ENCODE results near the gene CARNS1.
A peak's percentile ranks its signal among the peaks of the same experiment; 100 is the strongest.
"Not testable (repeated sequence)": the region's sequence is repeated elsewhere in the genome, so short reads cannot be mapped to it uniquely, and the experiment has no call there.

The CARNS1 gene

GRCh38 chr11:67458266-67458665 is 42.8 kb downstream of the CARNS1 start:
- H3K4me1 ChIP-seq (ENCODE audit: insufficient read depth, low read length): no peaks in the 10 kb centered on the region
- H3K9ac ChIP-seq (ENCODE audit: low read depth, low read length): no peak overlapping the region
- H3K36me3 ChIP-seq (ENCODE audit: insufficient read depth, low read depth, low read length): no peaks in the 10 kb centered on the region
- H3K27me3 ChIP-seq (ENCODE audit: insufficient read depth, low read length): no peaks in the 10 kb centered on the region; the same call in 1 of the 2 replicates
- no peak overlapping the region for H3K4me3 ChIP-seq (ENCODE audit: low read length)
- H3K27ac ChIP-seq (ENCODE audit: low read length): no peak overlapping the region
- H3K9me3 ChIP-seq (ENCODE audit: insufficient read depth, low read depth, low read length): no peaks in the 10 kb centered on the region

- H3K4me1 ChIP-seq (ENCODE audit: insufficient read depth, low read length): peaks cover 8% of the 10 kb centered on the region
- H3K36me3 ChIP-seq (ENCODE audit: insufficient read depth, low read depth, low read length): no peaks in the 10 kb centered on the region
- H3K9ac ChIP-seq (ENCODE audit: low read depth, low read length): no peak overlapping the region
- H3K27ac ChIP-seq (ENCODE audit: low read length): no peak overlapping the region
- no peaks in the 10 kb centered on the region for H3K9me3 ChIP-seq (ENCODE audit: insufficient read depth, low read depth, low read length)
- no peaks in the 10 kb centered on the region; the same call in 1 of the 2 replicates for H3K27me3 ChIP-seq (ENCODE audit: insufficient read depth, low read length)
- H3K4me3 ChIP-seq (ENCODE audit: low read length): no peak overlapping the region
Measured at GRCh38 chr11:67463186-67463585, 47.7 kb downstream of the CARNS1 start.

DNA sequence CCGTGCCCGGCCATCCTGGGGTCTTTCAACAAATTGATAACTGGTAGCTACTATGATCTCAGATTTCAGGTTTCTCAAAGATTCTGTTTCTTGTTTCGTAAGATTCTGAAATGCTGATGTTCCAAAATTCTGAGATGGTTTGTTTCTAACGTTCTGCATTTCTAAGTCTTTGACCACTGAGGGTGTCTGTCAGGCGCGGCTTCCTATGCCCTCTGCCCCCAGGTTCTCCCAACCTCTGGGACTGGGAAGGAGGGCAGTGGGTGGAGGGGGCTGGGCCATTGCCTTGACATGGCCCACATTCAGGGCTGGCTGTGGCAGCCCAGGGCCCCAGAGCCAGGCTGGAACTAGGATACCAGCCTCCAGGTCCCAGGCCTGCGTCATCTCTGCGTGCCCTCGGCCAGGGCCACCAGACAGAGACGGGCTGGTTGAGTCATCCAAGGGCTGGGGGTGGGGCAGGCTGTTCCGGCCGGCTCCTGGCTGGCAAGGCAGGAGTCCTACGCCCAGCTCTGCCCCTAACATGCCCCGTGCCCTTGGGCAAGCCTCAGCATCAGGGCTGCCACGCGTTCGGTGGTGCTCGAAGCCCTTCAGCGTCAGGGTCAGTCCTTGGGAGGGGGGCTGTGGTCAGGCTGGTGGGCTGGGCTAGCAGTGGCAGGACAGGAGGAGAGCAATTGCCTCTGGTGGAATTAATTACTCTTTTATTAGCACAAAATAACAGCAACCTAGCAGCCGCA is 48.4 kb downstream of the CARNS1 start:
- Histone ChIP-seq H3K4me1 (ENCODE audit: insufficient read depth, low read length) (peaks cover 11% of the 10 kb centered on the region), H3K36me3 (ENCODE audit: insufficient read depth, low read depth, low read length) (no peaks in the 10 kb centered on the region), H3K27me3 (ENCODE audit: insufficient read depth, low read length) (no peaks in the 10 kb centered on the region; the same call in 1 of the 2 replicates), H3K9ac (ENCODE audit: low read depth, low read length) (peak overlapping the region; percentile 66; the same call in 1 of the 2 replicates), H3K9me3 (ENCODE audit: insufficient read depth, low read depth, low read length) (no peaks in the 10 kb centered on the region), H3K4me3 (ENCODE audit: low read length) (peak overlapping the region; percentile 95; the same call in 1 of the 2 replicates), H3K27ac (ENCODE audit: low read length) (no peak overlapping the region)

GRCh38 chr11:67464411-67465188 is 49.1 kb downstream of the CARNS1 start:
- Histone ChIP-seq H3K27ac (ENCODE audit: low read length) (peak overlapping the region; percentile 94), H3K27me3 (ENCODE audit: insufficient read depth, low read length) (no peaks in the 10 kb centered on the region; the same call in 1 of the 2 replicates), H3K4me1 (ENCODE audit: insufficient read depth, low read length) (peaks cover 11% of the 10 kb centered on the region), H3K9me3 (ENCODE audit: insufficient read depth, low read depth, low read length) (no peaks in the 10 kb centered on the region), H3K36me3 (ENCODE audit: insufficient read depth, low read depth, low read length) (no peaks in the 10 kb centered on the region), H3K4me3 (ENCODE audit: low read length) (peak overlapping the region; percentile 95), H3K9ac (ENCODE audit: low read depth, low read length) (peak overlapping the region; percentile 96)

GRCh38 chr11:67465189-67465510 is 49.7 kb downstream of the CARNS1 start:
- no peaks in the 10 kb centered on the region for H3K36me3 ChIP-seq (ENCODE audit: insufficient read depth, low read depth, low read length)
- H3K4me1 ChIP-seq (ENCODE audit: insufficient read depth, low read length): peaks cover 11% of the 10 kb centered on the region
- peak overlapping the region; percentile 95 for H3K4me3 ChIP-seq (ENCODE audit: low read length)
- H3K27me3 ChIP-seq (ENCODE audit: insufficient read depth, low read length): no peaks in the 10 kb centered on the region; the same call in 1 of the 2 replicates
- no peaks in the 10 kb centered on the region for H3K9me3 ChIP-seq (ENCODE audit: insufficient read depth, low read depth, low read length)
- H3K9ac ChIP-seq (ENCODE audit: low read depth, low read length): peak overlapping the region; percentile 96; the same call in 1 of the 2 replicates
- H3K27ac ChIP-seq (ENCODE audit: low read length): peak overlapping the region; percentile 94

- not testable (repeated sequence) for H3K27me3 ChIP-seq (ENCODE audit: insufficient read depth, low read length); H3K9me3 ChIP-seq (ENCODE audit: insufficient read depth, low read depth, low read length); H3K36me3 ChIP-seq (ENCODE audit: insufficient read depth, low read depth, low read length)
- H3K9ac ChIP-seq (ENCODE audit: low read depth, low read length): peak overlapping the region; percentile 96; the same call in 1 of the 2 replicates
- H3K4me1 ChIP-seq (ENCODE audit: insufficient read depth, low read length): peaks cover 11% of the 10 kb centered on the region
- peak overlapping the region; percentile 95 for H3K4me3 ChIP-seq (ENCODE audit: low read length)
- peak overlapping the region; percentile 94 for H3K27ac ChIP-seq (ENCODE audit: low read length)
Measured at GRCh38 chr11:67465530-67465929, 50.1 kb downstream of the CARNS1 start.

- Histone ChIP-seq H3K9ac (ENCODE audit: low read depth, low read length) (no peak overlapping the region), H3K27me3 (ENCODE audit: insufficient read depth, low read length) (no peaks in the 10 kb centered on the region; the same call in 1 of the 2 replicates), H3K36me3 (ENCODE audit: insufficient read depth, low read depth, low read length) (no peaks in the 10 kb centered on the region), H3K27ac (ENCODE audit: low read length) (no peak overlapping the region), H3K9me3 (ENCODE audit: insufficient read depth, low read depth, low read length) (no peaks in the 10 kb centered on the region), H3K4me3 (ENCODE audit: low read length) (no peak overlapping the region), H3K4me1 (ENCODE audit: insufficient read depth, low read length) (peaks cover 11% of the 10 kb centered on the region)
Measured at GRCh38 chr11:67466367-67466766, 50.9 kb downstream of the CARNS1 start.

DNA sequence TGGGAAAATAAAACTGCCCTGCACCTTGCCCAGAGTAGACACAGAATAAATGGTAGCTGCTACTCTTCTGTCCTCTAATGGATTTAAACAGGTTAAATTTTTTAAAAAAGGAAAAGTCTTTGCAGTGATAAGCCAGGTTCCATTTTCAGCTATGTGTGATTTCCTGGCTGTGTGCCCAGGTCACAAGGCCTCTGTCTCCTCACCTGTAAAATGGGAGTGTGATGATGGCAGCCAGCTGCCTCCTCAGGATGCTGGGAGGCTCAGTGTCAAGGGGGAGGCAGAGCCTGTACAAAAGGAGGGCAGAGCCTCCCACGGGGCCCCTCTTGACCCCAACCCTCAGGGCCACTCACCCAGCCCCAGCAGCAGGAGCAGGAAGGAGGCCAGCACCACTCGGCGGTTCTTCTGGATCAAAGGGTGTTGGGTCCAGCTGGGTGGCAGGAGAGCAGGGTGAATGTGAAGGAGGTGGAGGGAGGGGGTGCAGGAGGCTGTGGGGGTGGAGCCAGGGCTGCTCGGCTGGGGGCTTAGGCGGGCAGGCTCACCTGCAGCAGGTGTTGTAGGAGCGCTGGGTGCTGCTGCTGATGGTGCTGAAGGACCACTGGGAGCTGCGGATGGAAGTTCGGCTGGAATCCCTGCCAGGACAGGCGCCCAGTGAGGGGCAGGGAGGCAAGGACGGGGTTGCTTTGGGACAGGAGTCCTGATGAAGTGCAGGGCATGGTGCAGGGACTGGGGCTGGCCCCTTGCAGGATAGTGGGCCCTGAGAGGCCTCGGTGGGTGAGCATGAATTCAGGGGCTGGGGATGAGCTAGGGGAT is 51.7 kb downstream of the CARNS1 start:
- H3K27me3 ChIP-seq (ENCODE audit: insufficient read depth, low read length): no peaks in the 10 kb centered on the region; the same call in 1 of the 2 replicates
- H3K4me3 ChIP-seq (ENCODE audit: low read length): no peak overlapping the region
- no peaks in the 10 kb centered on the region for H3K9me3 ChIP-seq (ENCODE audit: insufficient read depth, low read depth, low read length)
- no peak overlapping the region for H3K27ac ChIP-seq (ENCODE audit: low read length)
- H3K9ac ChIP-seq (ENCODE audit: low read depth, low read length): peak overlapping the region; percentile 27; the same call in 1 of the 2 replicates
- no peaks in the 10 kb centered on the region for H3K36me3 ChIP-seq (ENCODE audit: insufficient read depth, low read depth, low read length)
- peaks cover 11% of the 10 kb centered on the region for H3K4me1 ChIP-seq (ENCODE audit: insufficient read depth, low read length)

- Histone ChIP-seq H3K4me1 (ENCODE audit: insufficient read depth, low read length) (peaks cover 11% of the 10 kb centered on the region), H3K9ac (ENCODE audit: low read depth, low read length) (peak overlapping the region; percentile 64; the same call in 1 of the 2 replicates), H3K9me3 (ENCODE audit: insufficient read depth, low read depth, low read length) (no peaks in the 10 kb centered on the region), H3K27me3 (ENCODE audit: insufficient read depth, low read length) (no peaks in the 10 kb centered on the region; the same call in 1 of the 2 replicates), H3K36me3 (ENCODE audit: insufficient read depth, low read depth, low read length) (no peaks in the 10 kb centered on the region), H3K27ac (ENCODE audit: low read length) (no peak overlapping the region), H3K4me3 (ENCODE audit: low read length) (peak overlapping the region; percentile 69)
Measured at GRCh38 chr11:67468056-67468455, 52.6 kb downstream of the CARNS1 start.

DNA sequence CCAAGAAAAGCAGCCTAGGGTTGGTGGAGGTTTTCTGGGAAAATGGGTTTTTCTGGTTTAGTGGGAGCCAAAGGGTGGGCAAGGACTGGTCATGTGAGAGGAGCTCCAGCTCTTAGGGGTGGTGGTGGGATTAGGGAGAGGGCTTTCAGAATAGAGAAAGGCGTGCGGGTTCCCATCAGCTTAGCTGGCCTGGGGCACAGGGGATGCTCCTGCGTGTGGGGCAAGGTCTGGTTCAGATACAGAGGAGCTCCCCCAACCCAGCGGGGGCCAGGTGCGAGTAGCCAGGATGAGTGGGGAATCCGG is 52.9 kb downstream of the CARNS1 start:
- H3K27me3 ChIP-seq (ENCODE audit: insufficient read depth, low read length): no peaks in the 10 kb centered on the region; the same call in 1 of the 2 replicates
- H3K9me3 ChIP-seq (ENCODE audit: insufficient read depth, low read depth, low read length): no peaks in the 10 kb centered on the region
- peak overlapping the region; percentile 64; the same call in 1 of the 2 replicates for H3K9ac ChIP-seq (ENCODE audit: low read depth, low read length)
- H3K4me1 ChIP-seq (ENCODE audit: insufficient read depth, low read length): peaks cover 11% of the 10 kb centered on the region
- no peaks in the 10 kb centered on the region for H3K36me3 ChIP-seq (ENCODE audit: insufficient read depth, low read depth, low read length)
- H3K4me3 ChIP-seq (ENCODE audit: low read length): peak overlapping the region; percentile 69
- H3K27ac ChIP-seq (ENCODE audit: low read length): no peak overlapping the region

DNA sequence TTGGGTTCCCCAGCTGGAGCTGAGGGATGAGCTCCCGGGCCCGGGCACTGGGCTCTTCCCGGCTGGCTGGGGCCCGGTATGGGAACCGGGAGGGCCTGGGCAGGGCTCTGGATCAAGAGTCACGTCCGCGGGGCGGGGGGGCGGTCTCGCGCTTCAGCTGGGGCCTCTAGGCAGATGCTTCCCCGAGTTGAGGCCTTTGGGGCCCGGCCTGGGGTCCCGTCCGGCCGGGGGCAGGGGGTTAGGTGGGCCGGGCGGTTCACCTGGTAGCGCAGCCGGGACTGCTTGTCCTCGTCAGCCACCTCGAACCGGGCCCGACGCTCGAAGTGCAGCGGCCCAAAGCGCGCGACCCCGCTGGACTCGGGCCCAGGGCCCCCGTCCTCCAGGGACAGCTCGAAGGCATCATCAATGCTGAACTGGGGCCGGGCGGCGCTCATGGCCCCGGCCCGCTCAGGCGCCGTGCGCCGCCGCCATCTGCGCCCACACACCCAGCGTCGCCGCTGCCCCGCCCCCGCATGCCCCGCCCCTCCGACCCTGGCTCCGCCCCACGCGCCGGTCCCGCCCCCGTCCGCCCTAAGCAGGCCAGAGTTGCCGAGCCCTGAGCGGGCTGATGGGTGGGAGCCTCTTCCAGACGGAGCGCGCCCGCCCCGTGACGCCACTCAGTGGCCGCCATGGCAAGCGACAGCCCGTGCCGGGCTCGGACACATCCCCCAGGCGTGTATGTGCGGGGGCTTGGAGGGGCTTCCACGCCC is 53.5 kb downstream of the CARNS1 start, which contains the start of gene TMEM134:
Gene TMEM134 (minus strand): TSS at position 493 of the 749 bp plus-strand sequence. CDS start 59 bp downstream, at position 434.
- peaks cover 11% of the 10 kb centered on the region for H3K4me1 ChIP-seq (ENCODE audit: insufficient read depth, low read length)

More for the DNA sequence above, 53.5 kb downstream of the CARNS1 start, which contains the start of gene TMEM134:
- H3K36me3 ChIP-seq (ENCODE audit: insufficient read depth, low read depth, low read length): no peaks in the 10 kb centered on the region
- no peaks in the 10 kb centered on the region for H3K9me3 ChIP-seq (ENCODE audit: insufficient read depth, low read depth, low read length)
- no peaks in the 10 kb centered on the region; the same call in 1 of the 2 replicates for H3K27me3 ChIP-seq (ENCODE audit: insufficient read depth, low read length)
- peak within 1 kb of the TSS; percentile 64 for H3K9ac ChIP-seq (ENCODE audit: low read depth, low read length)
- H3K4me3 ChIP-seq (ENCODE audit: low read length): peak within 1 kb of the TSS; percentile 69
- no peak within 1 kb of the TSS for H3K27ac ChIP-seq (ENCODE audit: low read length)
